Stimulated activated CD8-positive, alpha-beta memory T cell treated with anti-CD3 and anti-CD28 coated beads, Interleukin-4, amount 100 ng/mL, for 24 hours (primary cell): Measurements from ENCODE around the gene MRI1.
"Not testable (repeated sequence)": the region's sequence is repeated elsewhere in the genome, so short reads cannot be mapped to it uniquely, and the experiment has no call there.

Source experiments
- DNase-seq: peaks from one replicate; pipeline ENCODE4 v3.0.0-alpha.2; 2020; ENCODE audit warnings: low read depth

The MRI1 gene

DNA sequence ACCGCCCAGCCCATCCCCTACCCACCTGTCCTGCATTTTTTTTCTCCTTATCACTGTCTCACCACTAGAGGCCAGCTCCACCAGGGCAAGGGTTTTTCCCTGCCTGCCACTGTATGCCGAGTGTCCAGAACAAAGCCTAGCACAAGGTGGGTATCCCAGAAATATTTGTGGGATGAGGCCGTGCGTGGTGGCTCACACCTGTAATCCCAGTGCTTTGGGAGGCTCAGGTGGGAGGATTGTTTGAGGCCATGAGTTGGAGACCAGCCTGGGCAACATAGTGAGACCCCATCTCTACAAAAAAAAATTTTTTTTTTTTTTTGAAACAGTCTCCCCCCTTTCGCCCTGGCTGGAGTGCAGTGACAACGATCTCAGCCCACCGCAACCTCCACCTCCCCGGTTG, 2.9 kb upstream of the MRI1 start:
- DNase-seq = no peak

DNA sequence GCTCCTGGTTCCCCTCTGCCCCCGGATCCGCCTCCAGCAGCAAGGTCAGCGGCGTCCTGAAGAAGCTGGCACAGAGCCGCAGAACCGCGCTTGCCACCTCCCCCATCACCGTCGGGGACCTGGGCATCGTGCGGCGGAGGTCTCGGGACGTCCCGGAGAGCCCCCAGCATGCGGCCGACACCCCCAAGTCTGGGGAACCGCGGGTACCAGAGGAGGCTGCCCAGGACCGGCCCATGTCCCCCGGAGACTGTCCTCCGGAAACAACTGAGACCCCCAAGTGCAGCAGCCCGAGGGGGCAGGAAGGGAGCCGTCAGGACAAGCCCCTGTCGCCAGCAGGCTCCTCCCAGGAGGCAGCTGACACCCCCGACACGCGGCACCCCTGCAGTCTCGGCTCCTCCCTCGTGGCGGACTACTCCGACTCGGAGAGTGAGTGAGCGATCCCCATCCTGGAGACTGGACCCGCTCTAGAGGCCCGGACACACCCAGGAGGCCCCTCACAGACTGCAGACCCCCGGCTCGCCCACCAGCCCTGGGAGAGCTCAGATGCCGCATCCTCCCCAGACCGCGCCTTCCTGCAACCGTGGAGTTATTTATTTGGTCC, 1.6 kb upstream of the MRI1 start:
- DNase-seq = no peak

DNA sequence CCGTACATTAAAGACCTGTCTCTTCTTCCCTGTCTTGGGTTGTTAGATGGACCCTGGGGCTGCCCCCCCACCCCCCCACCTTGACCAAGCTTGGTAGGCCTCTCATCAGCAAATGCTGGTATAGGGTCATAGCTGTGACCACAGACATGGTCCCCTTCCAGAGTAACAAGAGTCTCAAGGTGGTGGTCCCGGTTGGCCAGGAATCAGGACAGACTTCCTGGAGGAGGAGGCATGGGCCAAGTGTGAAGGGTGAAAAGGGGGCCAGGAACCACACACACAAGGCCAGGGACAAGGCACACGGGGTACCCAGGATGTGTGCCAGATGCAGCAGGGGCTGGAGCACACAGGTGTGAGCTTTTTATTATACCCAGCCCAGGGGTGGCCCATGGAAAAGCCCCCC, 1.1 kb upstream of the MRI1 start:
- no peak for DNase-seq

- no peak for DNase-seq
These were observed 586 bp downstream of the MRI1 start for GRCh38 chr19:13764821-13765394.

DNA sequence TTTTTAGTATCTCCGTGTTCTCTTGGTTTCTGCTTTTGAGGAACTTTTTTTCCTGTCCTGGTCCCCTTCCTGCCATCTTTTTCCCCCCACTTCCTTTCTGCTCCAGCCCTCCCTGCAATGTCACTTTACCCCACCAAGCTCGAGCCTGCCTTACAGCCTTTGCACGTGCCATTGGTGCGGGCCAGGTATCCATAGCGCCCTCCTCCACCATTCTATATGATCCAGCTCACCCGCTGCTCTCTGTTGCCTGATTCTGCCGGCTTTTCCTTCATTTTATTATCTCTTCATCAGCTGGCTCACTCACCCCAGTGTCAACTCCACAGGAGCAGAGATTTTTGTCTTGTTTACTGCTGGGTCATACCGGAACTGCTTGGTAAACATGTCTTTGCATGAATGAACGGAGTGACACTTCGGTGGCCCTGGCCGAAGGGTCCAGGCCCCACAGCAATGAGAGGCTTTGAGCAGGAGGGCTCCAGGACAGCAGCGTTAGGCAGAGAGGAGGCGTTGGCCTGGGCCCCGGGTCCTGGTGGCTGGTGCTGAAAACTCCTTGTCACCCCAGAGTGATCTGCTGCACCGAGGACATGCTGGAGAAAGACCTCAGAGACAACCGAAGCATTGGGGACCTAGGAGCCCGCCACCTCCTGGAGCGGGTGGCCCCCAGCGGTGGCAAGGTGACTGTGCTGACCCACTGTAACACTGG, 1.2 kb downstream of the MRI1 start:
- no peak for DNase-seq

GRCh38 chr19:13766095-13766481, 1.8 kb downstream of the MRI1 start:
- DNase-seq = no peak

DNA sequence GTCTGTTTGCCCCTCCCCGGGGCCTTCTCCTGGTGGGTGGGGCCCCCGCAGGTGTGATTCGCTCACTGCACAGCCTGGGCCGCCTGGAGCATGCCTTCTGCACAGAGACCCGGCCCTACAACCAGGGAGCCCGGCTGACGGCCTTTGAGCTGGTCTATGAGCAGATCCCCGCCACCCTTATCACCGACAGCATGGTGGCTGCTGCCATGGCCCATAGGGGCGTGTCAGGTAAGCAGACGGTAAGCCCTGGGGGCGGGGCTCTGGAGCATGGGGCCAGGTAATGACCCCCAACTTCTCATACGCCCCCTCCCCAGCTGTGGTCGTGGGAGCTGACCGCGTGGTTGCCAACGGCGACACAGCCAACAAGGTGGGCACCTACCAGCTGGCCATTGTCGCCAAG, 4.2 kb downstream of the MRI1 start:
- DNase-seq = no peak

DNA sequence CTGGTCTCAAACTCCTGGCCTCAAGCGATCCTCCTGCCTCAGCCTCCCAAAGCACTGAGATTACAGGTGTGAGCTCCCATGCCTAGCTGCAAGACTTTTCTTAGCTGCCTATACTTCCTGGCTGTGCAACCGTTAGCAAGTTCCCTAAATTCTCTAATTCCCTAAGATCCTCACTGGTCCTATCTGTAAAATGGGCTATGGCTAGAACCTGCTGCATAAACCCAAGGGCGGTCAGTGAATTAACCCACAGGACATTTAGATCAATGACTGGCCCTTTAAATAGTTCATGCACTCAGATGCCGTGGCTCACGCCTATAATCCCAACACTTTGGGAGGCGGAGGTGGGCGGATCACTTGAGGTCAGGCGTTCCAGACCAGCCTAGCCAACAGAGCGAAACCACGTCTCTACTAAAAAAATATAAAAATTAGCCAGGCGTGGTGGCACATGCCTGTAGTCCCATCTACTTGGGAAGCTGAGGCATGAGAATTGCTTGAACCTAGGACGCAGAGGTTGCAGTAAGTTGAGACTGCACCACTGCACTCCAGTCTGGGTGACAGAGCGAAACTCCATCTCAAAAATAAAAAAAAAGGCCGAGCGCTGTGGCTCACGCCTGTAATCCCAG, 5.8 kb downstream of the MRI1 start:
- DNase-seq = no peak

DNA sequence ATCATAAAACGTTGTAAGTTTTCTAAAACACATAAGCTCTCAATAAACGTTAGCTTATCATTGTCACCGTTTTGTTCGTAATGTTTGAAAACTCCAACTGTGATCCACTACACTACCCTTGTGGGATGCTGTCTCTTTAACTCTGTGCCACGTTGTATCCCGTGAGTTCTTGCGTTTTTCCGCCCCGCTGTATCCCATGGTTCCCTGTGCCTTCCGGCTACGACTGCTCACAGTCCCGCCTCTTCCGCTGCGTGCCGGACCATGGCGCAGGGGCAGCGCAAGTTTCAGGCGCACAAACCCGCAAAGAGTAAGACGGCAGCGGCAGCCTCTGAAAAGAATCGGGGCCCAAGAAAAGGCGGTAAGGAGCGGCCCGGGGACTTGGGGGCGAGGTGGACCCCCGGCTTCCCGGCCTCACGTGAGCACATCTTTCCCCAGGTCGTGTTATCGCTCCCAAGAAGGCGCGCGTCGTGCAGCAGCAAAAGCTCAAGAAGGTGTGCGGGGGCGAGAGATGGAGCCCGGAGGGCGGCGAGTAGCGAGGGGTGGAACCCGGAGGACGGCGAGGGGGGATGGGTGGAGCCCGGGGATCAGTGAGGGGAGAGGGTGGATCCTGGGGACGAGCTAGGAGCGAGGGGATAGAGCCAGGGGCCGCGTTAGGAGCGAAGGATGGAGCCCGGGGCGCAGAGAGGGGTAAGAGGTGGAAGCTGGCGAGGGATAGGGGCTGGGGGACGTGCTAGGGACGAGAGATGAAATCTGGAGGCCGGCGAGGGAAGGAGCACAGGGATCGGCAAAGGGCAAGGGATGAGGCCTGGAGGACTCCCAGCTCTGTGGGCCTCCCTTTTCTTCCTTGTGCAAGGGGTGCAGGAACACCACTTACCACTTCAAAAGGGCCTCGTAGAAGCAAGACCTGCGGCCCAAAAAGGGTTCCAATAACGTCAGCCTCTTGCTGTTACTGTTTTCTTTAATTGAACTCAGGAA, 10.2 kb downstream of the MRI1 start, which contains the start of gene C19orf53:
TSS of gene C19orf53 (plus strand) at position 240 of the 975 bp plus-strand sequence. CDS start at position 262, 22 bp downstream.
- DNase-seq = peak; percentile 81

- no peak for DNase-seq
These were observed 14.1 kb downstream of the MRI1 start for GRCh38 chr19:13778398-13778797.

GRCh38 chr19:13778847-13779246, 14.5 kb downstream of the MRI1 start:
- no peak for DNase-seq

GRCh38 chr19:13779794-13780193, 15.5 kb downstream of the MRI1 start:
- not testable (repeated sequence) for DNase-seq

DNA sequence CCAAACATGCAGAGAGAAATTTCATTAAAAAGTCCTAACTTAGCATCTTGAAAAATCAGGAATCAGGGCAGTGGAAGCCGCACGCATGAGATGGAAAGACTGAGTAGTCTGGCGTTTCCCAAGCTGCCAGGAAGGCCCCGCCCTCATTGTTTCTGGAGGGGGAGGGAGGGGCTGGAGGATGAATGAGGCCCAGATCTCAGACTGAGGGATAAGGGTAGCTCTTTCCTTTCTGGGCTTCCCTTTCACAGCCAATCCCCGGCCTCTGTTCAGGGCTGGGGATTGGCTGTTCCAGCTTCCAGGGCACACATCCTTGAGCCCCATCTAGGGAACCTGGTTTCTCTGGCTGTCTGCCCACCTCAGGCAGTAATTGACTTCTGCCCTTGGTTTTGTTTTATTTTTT, 17.2 kb downstream of the MRI1 start:
- DNase-seq = no peak

GRCh38 chr19:13782537-13782936, 18.2 kb downstream of the MRI1 start:
- DNase-seq = no peak

- DNase-seq = no peak
These were observed 19.5 kb downstream of the MRI1 start for GRCh38 chr19:13783565-13784500.

DNA sequence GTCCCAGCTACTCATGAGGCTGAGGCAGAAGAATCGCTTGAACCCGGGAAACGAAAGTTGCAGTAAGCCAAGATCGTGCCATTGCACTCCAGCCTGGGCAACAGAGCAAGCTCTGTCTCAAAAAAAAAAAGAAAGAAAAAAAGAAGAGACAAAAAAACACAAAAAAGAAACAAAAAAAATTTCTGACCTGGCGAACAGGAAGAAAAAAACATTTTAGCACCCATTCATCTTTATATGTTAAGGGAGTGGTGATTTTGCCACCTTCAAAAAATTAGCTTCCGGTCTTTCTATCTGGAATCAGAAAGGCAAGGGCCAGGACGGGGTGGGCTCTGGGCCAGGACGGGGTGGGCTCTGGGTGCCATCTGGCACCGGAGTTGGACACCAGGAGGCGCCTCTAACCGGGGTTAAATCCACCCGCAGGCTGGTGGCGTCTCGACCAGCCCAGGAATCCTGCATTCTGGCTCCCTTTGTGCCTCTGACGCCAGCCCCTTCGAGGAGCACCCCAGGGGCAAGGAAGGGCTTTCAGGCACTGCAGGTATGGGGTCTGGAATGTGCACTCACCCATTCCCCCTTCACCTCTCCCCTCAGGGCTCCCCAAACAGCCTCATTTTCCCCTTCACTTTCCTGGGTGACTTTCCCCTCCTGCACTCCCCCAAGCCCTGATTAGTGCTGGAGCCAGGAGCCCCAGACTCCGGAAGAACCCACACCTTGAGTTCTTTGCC, 20.6 kb downstream of the MRI1 start:
- DNase-seq = peak; percentile 54

DNA sequence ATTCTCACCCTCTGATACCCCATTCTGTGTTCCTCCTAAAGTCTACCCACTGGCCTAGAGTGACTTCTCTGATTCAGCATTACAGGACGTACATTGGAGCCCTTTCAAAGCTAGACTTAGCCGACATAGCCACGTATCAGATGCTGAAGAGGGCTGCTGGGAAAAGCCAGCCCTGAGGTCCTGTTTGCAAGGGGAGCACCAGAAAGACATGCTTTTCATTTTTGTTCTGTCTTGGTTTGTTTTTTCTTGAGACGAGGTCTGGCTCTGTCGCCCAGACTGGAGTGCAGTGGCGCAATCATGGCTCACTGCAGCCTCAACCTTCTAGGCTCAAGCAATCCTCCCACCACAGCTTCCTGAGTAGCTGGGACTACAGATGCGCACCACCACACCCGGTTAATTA, 24.7 kb downstream of the MRI1 start:
- no peak for DNase-seq

- DNase-seq = no peak
These were observed 26.0 kb downstream of the MRI1 start for GRCh38 chr19:13790354-13790753.

DNA sequence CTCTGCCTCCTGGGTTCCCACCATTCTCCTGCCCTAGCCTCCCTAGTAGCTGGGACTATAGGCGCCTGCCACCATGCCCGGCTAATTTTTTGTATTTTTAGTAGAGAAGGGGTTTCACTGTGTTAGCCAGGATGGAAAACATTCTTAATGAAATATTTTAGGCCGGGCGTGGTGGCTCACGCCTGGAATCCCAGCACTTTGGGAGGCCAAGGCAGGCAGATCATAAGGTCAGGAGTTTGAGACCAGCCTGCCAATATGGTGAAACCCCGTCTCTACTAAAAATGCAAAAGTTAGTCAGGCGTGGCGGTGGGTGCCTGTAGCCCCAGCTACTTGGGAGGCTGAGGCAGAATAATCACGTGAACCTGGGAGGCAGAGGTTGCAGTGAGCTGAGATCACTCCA, 29.0 kb downstream of the MRI1 start:
- not testable (repeated sequence) for DNase-seq

GRCh38 chr19:13794398-13794756, 30.1 kb downstream of the MRI1 start:
- no peak for DNase-seq
